SU-DHL-6 (cell line): ENCODE data around the gene ZNHIT2.

Experiments
- H2AFZ ChIP-seq: fragments of 200-600 bp; sonication (generic); 2 replicates; pipeline ENCODE4 v1.6.1; 2014; ENCODE audit warnings: low read depth, mild to moderate bottlenecking, moderate library complexity, mixed read lengths, antibody characterized with exemption, low read length; ENCODE audit not compliant: severe bottlenecking
- H3F3A ChIP-seq: fragments of 200-600 bp; shearing (Covaris generic); 2 replicates; pipeline ENCODE4 v1.6.0; 2016; ENCODE audit warnings: antibody characterized with exemption, mild to moderate bottlenecking; ENCODE audit not compliant: insufficient read depth
- H3K27ac ChIP-seq: fragments of 200-600 bp; sonication (generic); 2 replicates; pipeline ENCODE4 v1.5.1; 2016; ENCODE audit warnings: low read depth, mild to moderate bottlenecking, low read length, moderate library complexity, mixed read lengths
- H3K27me3 ChIP-seq: fragments of 200-600 bp; sonication (generic), shearing (Covaris generic); 2 replicates; pipeline ENCODE4 v1.6.0; 2014; ENCODE audit warnings: mild to moderate bottlenecking, low read length
- H3K36me3 ChIP-seq: fragments of 200-600 bp; sonication (generic); 2 replicates; pipeline ENCODE4 v1.6.1; 2014; ENCODE audit warnings: mild to moderate bottlenecking, low read length, mixed read lengths
- H3K4me2 ChIP-seq: fragments of 300-600, 200-600 bp; shearing (Covaris generic), sonication (generic); 2 replicates; pipeline ENCODE4 v1.6.0; 2014; ENCODE audit warnings: low read length, low read depth, mild to moderate bottlenecking; ENCODE audit not compliant: poor library complexity, severe bottlenecking
- H3K4me3 ChIP-seq: fragments of 200-600 bp; sonication (generic); 2 replicates; pipeline ENCODE4 v1.5.1; 2014; ENCODE audit warnings: antibody characterized with exemption, low read length, mild to moderate bottlenecking, mixed read lengths; ENCODE audit not compliant: insufficient read depth, poor library complexity, severe bottlenecking
- H3K79me2 ChIP-seq: fragments of 200-600 bp; sonication (generic); 2 replicates; pipeline ENCODE4 v1.6.1; 2014; ENCODE audit warnings: mild to moderate bottlenecking, low read length, moderate library complexity; ENCODE audit not compliant: insufficient read depth
- H3K9ac ChIP-seq: fragments of 200-600 bp; sonication (generic); 2 replicates; pipeline ENCODE4 v1.7.0; 2014; ENCODE audit warnings: mild to moderate bottlenecking, low read length
- H3K9me2 ChIP-seq: fragments of 200-600 bp; sonication (generic); replicated peaks from 2 replicates; pipeline ENCODE4 v1.6.1; 2014; ENCODE audit warnings: low read length; ENCODE audit not compliant: insufficient read depth
- H3K9me3 ChIP-seq: fragments of 200-600 bp; sonication (generic); 2 replicates; pipeline ENCODE4 v1.6.1; 2014; ENCODE audit warnings: low read length, mixed read lengths; ENCODE audit not compliant: insufficient read depth
- H4K20me1 ChIP-seq: fragments of 200-600 bp; sonication (generic); 2 replicates; pipeline ENCODE4 v1.6.1; 2014; ENCODE audit warnings: low read depth, mild to moderate bottlenecking, antibody characterized with exemption, low read length, moderate library complexity, mixed read lengths
- CTCF ChIP-seq: fragments of 200-600 bp; sonication (generic); IDR thresholded peaks from one replicate; pipeline ENCODE4 v1.5.1; 2017; ENCODE audit warnings: antibody characterized with exemption, mild to moderate bottlenecking, low read length, moderate library complexity; ENCODE audit not compliant: insufficient read depth, poor library complexity, severe bottlenecking
- EZH2phosphoT487 ChIP-seq: fragments of 200-600 bp; sonication (generic), shearing (Covaris generic); conservative IDR thresholded peaks from 2 replicates; pipeline ENCODE4 v1.6.1; 2018; ENCODE audit warnings: mild to moderate bottlenecking, antibody characterized with exemption, low read length, moderate library complexity, mixed read lengths

ZNHIT2 gene

GRCh38 chr11:65130631-65131416, 13.3 kb upstream of the ZNHIT2 start:
- Histone ChIP-seq H3K9me2 (no peaks in the 10 kb centered on the region), H3F3A (peaks cover 64% of the 10 kb centered on the region), H3K4me2 (peak overlapping the region; percentile 99), H3K9me3 (no peaks in the 10 kb centered on the region), H3K9ac (peak overlapping the region; percentile 97), H3K79me2 (peaks cover 25% of the 10 kb centered on the region), H3K36me3 (peaks cover 22% of the 10 kb centered on the region; the same call in 1 of the 2 replicates), H3K4me3 (no peak overlapping the region), H4K20me1 (no peaks in the 10 kb centered on the region), H3K27ac (peak overlapping the region; percentile 100), H3K27me3 (no peaks in the 10 kb centered on the region), H2AFZ (no peak overlapping the region)
- TF ChIP-seq EZH2phosphoT487 (no peak), CTCF (no peak)

- TF ChIP-seq EZH2phosphoT487 (no peak), CTCF (no peak)
- Histone ChIP-seq H3K9me3 (no peaks in the 10 kb centered on the region), H3K4me3 (no peak overlapping the region), H3K79me2 (peaks cover 27% of the 10 kb centered on the region), H3K9me2 (no peaks in the 10 kb centered on the region), H3K9ac (peak overlapping the region; percentile 97; the same call in 1 of the 2 replicates), H2AFZ (no peak overlapping the region), H3K4me2 (peak overlapping the region; percentile 99), H3F3A (peaks cover 67% of the 10 kb centered on the region), H4K20me1 (no peaks in the 10 kb centered on the region), H3K27ac (peak overlapping the region; percentile 100), H3K36me3 (peaks cover 22% of the 10 kb centered on the region; the same call in 1 of the 2 replicates), H3K27me3 (no peaks in the 10 kb centered on the region)
Observed at GRCh38 chr11:65129649-65130441, 12.3 kb upstream of the ZNHIT2 start.

- Histone ChIP-seq H3K27me3 (no peaks in the 10 kb centered on the region), H3K79me2 (peaks cover 22% of the 10 kb centered on the region; the same call in 1 of the 2 replicates), H3K4me3 (no peak overlapping the region), H2AFZ (no peak overlapping the region), H3F3A (peaks cover 61% of the 10 kb centered on the region), H4K20me1 (no peaks in the 10 kb centered on the region), H3K9ac (no peak overlapping the region), H3K27ac (peak overlapping the region; percentile 100; the same call in 1 of the 2 replicates), H3K36me3 (peaks cover 22% of the 10 kb centered on the region; the same call in 1 of the 2 replicates), H3K9me2 (no peaks in the 10 kb centered on the region), H3K4me2 (no peak overlapping the region), H3K9me3 (no peaks in the 10 kb centered on the region)
- TF ChIP-seq CTCF (no peak), EZH2phosphoT487 (no peak)
Observed at GRCh38 chr11:65128182-65129145, 11.0 kb upstream of the ZNHIT2 start.
